Germinal center (tissue), 1 donor: ENCODE measurements around the gene WDR43.
"Not testable (repeated sequence)": the region's sequence is repeated elsewhere in the genome, so short reads cannot be mapped to it uniquely, and the experiment has no call there.

ENCODE experiments used
- DNase-seq: peaks from one replicate; pipeline ENCODE4 v3.0.0; 2012; ENCODE audit warnings: mixed read lengths, low spot score

Gene WDR43

DNA sequence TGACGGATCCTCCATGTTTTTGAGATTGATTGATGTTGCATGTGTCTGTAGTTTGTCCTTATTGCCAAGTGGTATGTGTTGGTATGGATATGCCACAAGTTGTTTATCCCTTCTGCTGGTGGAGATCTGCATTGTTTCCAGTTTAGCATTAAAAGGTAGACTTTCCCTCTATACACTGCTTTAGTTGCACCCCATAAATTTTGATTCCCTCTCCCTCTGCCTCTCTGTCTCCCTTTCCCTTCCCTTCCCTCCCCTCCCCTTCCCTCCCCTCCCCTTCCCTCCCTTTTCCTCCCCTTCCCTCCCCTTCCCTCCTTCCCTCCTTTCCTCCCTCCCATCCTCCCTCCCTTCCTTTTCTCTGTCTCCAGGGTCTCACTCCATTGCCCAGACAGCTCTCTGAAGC, 68.0 kb downstream of the WDR43 start:
- DNase-seq, result no peak

DNA sequence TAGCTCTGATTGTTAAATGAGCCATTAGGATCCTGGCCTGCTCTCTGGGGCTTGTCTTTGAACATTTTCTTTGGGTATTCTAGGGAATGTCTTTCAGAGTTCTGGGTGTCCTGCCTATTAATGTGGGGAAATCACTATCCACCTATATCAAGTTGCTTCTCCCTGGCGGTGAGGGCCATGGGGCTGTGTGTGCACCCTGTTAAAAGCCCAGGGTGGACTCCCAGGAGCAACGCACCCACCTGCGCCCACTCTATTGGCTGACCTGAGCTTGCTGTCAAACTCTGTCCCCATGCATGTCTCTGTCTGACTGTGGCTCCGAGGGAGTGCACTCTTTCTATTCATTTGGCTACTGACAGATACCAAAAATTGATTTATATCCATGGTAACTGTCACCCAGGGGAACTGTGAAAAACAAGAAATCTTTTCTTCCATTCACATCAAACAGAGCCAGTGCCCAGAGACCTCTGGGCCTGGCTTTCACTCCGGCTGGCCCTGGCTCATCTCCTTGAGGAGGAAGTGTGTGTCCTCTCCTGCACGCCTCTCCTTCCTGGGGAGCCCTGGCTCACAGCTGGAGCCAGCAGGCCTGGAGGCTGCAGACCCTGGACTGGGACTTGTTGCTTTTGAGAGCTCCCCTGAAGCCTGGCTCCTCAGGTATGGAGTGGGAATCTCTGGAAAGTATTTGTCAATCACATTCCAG, 76.1 kb downstream of the WDR43 start:
- DNase-seq, result no peak

DNA sequence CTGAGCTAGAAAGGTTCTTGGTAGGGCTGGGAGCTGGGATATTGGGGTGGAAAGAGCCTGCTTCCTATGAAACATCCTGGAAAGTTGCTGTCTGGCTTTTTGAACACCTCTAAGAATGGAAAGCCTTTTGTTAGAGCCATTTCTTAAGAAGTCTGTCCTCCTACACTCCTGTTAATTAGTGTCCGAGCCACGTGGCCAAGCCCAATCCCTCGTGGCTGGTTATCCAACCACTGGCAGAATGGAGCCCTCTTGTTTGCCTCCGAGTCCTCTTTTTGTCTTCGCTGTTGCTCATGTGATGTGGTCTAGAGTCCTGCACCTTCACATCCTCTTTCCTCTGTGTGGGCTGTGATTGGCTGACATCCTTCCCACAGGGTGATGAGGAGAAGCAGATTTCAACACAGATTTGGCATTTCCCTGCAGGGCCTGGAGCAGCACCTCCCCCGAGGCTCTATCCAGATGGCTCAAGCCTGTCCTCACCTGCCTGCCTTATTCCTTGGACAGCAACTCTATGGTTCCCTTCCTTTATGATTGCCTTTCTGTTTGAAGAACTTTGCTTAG, 78.4 kb downstream of the WDR43 start:
- DNase-seq, result no peak

DNA sequence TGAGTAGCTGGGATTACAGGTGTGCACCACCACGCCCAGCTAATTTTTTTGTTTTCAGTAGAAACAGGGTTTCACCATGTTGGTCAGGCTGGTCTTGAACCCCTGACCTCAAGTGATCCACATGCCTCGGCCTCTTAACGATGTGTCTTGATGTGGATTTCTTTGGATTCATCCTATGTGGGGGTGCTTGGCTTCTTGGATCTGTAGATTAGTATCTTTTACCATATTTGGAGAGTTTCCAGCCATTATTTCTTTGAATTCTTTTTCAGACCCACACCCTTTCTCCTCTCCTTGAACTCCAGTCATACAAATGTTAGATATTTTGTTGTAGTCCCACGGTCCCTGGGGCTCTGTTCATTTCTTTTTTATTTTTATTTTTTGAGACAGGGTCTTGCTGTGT, 79.8 kb downstream of the WDR43 start:
- no peak for DNase-seq

DNA sequence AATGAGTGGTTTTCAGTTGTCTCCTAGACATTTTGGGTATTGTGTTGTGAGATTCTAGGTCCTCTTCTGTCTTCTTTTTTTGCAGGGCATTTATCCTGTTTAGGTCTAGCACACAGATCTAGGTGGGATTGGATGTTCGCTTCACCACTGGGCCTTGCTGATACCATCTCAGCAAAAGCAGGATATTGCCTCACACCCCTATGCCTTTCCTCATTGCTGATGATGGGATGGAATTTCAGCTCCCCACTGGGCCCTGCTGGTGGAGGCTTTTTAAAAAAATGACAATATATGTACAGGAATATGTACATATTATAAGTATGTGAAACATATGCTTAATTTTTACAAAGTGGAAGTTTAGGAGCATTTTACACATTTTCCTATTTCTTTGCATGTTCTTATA, 81.2 kb downstream of the WDR43 start:
- DNase-seq, result no peak

DNA sequence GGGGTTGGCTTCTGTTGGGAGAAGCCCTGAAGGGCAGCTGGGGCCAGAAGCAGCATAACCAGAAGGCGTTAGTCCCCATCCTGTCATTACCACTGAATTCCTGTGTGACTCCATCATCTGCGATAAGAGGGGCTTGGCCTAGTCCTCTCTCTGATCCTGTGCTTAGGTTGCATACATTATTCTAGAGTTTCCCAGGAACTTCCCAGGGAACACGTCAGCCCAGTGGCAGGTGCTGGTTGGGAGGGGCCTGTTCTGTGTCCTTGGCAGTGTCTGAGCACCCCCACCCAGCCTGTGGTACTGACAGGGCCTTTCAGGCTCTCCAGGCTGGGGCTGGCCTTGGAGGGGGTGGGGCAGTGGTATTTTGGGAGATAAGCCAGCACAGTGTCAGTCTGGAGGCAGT, 82.1 kb downstream of the WDR43 start:
- DNase-seq, result no peak

DNA sequence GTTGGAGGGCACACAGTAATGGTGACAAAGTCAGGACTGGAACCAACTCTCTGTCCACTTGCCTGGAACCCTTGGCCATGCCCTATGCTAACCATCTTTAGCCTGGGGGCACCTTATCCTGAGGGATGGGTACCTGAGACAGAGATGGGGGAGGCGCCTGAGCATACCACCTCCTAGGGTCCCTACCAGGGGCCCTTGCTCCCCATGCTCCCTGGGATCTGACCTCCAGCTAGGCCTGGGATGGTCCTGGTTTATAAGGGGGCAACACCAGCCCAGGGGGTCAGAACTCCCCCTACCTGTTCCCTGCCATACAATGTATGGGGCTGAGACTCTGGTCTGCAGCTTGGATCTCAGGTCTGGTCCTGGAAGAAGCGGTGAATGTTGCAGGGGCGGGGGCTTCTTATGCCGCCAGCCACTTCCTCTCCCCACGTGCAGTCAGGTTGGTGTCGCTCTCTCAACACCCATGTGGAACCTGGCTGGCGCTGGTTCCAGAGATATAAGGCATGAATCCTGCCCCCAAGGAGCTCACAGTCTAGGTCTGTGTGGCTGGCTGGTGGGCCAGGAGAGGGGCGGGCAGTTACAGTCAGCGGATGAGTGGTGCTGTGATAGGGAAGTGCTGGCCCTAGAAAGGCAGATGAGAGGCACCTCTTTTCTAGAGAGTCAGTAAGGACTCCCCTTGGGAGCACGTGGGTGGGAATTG, 82.9 kb downstream of the WDR43 start:
- DNase-seq, result no peak

DNA sequence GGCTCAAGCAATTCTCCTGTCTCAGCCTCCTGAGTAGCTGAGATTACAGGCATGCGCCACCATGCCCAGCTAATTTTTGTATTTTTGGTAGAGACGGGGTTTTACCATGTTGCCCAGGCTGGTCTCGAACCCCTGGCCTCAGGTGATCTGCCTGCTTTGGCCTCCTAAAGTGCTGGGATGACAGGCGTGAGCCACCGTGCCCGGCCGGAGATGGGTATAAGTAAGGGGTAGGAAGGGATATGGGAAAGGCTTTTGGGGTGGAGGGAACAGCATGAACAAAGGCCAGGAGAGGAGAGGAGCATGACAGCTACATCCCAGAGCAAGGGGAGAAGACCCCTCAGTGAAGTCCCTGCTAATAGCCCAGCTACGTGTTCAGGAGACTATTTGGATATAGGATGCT, 83.5 kb downstream of the WDR43 start:
- not testable (repeated sequence) for DNase-seq

DNA sequence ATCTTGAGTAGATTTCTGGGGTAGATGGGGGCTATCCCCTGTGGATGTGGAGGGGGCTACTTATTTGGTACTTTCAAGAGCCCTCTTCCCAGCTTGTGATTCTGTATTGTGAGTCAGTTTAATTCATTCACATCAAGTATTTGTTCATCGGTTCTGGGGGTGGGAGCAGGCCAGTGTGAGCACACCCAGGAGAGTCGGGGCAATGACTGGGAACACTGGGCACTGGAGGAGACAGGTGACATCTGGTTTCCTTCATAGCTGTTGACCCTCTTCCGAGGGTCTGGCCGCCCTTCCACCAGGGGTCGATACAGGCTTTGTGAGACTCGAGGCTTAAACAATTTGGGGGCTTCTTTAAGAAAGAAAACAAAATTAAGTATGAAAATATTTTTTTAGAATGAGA, 84.1 kb downstream of the WDR43 start:
- no peak for DNase-seq

DNA sequence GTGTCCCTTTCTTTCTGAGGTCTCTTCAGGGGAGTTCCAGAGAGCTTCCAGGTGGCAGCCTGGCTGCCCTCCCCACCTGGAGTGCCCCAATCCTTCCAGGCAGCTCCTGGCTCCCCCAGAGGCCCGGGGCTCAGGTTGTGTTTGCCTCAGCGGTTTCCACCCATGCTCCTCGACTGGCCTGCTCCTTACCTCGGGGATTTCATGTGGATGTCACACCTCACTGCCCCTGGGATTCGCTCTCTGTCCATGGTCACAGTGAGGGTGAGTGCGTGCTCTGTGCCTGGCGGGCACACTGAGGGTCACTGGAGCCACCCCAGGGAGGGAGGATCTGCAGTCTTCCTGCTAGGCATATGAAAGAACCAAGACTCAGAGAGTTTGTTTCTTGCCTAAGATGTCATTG, 84.6 kb downstream of the WDR43 start:
- no peak for DNase-seq

DNA sequence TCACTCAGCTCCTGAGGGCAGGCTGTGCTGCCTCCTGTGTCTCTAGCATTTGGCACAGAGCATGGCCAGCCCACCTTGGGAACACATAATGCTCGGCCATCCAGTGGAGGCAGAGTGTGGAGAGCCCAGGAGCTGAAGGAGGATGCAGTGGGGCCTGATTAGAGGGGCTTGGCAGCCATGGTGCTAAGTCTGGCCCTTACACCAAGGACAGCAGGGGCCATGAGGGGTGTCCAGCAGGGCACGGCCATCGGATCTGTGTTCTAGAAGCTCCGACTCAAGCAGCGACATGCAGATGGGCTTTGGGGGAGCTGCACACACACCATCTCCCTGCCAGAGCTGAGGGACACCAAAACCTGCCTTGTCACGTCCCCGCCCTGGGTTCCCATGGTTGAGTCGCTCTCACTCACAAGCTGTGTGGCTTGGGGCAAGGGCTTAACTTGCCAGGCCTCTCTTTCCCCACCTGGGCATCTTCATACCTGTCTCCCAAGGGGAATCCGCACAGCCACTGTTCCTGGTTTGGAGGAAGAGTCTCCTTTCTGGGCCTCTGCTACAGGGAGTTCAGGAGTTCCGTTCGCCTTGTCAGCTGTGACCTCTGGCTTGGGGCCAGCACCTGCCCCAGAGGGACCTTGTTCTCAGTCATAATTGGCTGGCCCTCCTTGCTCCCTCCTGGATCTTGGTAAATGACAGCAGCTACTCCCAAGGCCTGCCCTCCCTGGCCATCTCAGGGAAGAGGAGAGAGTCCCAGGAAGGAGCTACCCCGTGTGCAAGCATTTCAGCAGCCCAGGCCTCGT, 85.3 kb downstream of the WDR43 start:
- no peak for DNase-seq

DNA sequence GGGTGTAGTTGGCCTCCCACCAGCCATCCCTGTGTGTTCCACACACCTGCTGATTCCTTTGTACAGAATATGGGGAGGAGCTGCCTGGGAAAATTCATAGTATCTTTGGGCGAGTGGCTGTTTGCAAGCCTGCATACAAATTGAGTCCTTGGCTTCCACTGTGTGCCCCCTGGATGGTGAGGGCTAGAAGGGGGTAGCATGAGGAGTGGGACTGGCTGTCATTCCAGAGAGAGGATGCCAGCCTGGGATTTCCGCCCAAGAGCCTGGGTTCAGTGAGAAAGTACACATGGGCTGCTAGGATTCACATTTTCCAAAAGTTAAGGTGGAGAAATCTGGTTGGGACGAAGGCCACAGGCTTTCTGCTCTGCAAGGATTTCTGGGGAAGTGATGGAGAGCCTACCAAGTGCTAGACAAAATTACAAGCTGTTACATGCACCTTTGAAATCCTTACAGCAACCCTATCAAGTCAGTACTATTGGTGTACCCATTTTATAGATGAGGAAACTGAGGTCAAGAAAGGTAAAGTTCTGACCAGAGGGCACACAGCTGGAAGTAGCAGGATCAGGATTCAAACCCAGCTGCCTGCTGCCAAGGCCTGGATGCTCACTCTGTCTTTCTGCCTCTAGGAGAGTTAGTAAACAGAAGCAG, 86.0 kb downstream of the WDR43 start:
- no peak for DNase-seq

DNA sequence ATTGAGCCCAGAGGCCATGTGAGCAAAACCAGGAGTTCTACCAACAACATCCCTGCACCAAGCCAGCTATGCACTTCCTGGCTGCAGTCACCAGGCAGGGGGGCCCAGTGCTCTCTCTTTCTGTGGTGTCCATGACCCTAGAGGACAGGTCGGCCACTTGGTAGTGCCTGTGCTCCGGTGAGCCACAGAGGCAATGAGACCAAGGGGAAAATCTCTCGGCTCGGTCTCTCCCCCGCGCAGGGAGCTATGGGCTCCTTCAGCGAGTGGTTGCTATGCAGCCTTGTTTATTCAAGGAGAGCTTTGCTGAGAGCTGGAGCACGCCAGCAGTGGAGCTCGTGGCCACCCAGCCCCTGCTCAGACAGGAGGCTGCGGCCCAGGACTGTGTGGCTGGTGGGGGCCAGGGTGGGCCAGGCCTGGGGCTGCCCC, 86.6 kb downstream of the WDR43 start, which contains the start of gene TOGARAM2:
Gene TOGARAM2 (plus strand): TSS at position 283 of the 426 bp plus-strand sequence. CDS start 13,537 bp downstream, outside the sequence.
- no peak for DNase-seq

DNA sequence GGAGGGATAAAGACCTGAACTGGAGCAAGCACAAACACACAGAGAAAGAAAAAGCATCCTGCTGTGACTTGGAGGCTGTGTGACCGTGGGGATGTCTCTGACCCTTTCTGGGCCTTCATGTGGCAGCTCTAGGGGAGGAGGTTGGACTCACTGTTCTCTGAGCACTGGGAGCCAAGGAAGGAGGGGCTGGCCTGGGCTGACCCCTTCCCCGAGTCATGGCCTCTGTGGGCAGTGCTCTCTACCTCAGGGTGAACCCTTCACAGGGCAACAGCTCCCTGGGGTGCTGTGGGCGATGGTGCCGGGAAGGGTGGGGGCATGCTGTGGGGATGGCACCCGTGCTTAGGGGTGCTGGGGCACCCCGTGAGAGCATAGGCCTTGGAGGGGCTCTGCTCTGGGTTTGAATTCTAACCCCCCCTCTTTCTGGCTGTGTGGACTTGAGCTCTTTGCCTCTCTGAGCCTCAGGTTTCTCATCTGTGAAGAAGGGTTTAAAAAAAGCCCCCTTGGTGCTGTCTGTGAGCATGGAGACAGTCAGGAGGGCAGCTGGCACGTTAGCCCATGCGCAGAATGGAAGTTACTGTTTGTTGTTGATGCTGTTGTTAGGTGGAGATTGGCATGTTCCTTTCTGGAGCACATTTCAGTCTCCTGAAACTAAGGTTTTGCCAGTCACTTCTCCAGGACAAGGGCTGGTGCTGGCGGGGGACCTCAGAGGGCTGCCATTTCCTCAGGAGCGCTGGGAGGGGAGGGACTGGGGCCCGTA, 87.3 kb downstream of the WDR43 start:
- no peak for DNase-seq

DNA sequence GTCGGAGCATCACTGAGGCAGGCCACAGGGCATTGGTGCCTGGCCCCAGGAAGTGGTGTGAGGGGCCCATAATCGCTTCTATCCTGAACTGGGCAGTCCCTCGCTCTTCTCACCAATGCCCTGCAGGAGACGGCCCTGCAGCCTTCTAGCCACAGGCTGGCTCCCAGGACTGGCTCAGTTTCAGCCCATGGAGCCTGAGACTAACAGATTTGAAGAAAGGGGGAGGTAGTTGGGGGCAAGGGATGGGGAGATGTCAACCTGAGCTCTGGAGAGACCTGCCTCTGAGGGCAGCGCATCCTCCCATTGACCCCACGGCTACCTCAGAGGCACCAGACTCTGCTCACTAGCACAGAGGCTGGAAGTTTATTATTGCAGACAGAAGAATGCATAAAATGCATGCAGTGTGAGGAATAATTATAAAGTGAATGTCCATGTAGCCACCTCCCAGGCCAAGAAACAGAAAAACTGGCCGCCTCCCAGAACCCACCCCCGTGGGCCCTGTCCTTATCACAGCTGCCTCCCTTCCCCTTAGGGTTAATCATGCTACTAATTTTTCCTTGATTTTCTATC, 88.0 kb downstream of the WDR43 start:
- no peak for DNase-seq

DNA sequence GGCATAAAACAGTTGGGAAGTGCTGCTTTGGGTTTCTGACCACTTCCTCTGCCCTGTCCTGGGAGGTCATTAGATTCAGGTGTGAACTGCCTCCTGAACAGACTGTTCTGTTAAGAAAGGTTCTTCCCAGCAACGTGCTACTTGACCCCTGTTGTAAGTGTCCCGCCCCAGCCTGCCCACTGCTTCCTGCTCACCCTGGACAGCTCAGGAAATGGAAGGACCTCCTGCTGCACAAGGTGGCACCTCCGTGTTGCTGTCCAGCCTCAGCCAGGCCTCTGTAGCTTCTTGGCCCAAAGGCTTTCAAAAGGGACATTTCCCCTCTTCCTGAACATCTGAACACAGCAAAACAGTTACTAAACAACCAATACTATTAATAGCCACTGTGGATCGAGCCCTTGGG, 92.0 kb downstream of the WDR43 start:
- no peak for DNase-seq

DNA sequence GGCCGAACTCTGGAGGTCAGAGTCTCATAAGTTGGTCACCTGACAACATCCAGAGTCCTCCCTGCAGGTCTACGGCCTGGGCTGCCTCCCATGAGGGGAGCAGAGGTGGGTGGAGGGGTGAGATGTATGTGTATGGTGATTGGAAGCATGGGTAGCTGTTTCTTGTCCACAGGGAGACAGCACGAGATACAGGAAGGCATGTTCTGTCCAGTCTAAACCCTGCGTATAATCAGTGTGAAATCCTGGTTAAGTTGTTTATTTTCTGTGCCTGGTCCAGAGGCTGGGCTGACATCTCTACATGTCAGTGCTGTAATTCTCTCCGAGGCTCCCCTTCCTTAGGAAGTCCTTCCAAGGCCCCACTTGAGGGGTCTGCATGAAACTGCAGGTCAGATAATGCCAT, 95.5 kb downstream of the WDR43 start:
- no peak for DNase-seq

DNA sequence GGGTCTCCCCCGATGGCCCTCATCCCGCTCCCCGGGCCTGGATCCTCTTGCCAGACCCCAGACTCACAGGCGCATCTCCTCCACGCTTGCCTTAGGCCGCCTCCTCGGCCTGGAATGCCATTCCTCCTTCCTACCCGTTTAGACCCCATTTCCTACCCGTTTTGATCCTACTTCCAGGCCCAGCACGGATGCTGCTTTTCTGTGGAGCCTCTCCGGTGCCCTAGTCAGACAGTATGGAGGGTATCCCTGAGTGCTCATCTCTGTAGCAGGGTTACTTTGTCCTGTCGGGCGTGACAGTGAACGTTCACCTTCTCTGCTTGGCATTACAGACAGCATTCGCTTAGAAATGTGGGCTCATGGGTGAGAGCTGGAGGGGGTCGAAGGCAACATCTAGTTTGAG, 96.0 kb downstream of the WDR43 start:
- no peak for DNase-seq

DNA sequence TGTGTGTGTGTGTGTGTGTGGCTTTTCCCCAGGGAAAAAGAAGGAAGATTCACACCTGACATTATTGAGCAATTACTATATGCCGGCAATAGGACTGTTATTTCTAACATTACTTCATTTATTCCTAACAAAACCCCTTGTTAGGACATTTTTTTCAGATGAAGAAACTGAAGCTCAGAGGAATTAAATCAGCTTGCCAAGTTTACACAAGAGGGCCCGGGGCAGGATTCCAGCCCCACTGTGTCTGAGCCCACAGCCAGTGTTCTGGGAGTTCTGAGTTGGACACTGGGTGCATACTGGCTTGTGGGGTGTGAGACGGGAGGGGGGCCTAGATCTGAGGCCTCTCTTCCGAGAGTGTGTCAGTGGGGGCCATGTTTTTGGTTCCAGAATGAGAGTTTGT, 96.6 kb downstream of the WDR43 start:
- DNase-seq, result no peak

DNA sequence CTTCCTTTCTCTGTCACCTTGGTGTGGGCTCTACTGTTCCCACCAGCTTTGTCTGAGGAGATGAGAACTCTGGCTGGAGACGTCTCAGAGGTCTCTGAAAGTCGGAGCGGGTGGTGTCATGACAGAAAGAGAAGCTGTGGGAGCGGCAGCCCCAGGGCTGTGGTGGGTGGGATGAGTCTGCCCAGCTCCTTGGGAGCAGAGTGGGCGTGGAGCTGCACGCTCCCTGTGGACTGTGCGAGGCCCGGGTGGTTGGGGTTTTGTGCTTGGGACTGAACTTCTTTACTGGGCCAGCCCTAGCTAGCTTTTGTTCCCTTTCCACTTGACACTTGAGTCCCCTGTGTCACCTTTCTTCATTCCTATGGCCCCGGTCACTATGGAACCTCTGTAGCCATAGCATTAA, 97.0 kb downstream of the WDR43 start:
- no peak for DNase-seq
